ENCODE data around the gene CTDNEP1. TPM values are rescaled to one million over a fixed set of nuclear protein-coding genes. Genes with fewer than 3 reads are reported as not detected.
A peak's percentile ranks its signal among the peaks of the same experiment; 100 is the strongest.

Gene CTDNEP1
- total RNA-seq, 1 donor from 2014 or later: 179 TPM

DNA sequence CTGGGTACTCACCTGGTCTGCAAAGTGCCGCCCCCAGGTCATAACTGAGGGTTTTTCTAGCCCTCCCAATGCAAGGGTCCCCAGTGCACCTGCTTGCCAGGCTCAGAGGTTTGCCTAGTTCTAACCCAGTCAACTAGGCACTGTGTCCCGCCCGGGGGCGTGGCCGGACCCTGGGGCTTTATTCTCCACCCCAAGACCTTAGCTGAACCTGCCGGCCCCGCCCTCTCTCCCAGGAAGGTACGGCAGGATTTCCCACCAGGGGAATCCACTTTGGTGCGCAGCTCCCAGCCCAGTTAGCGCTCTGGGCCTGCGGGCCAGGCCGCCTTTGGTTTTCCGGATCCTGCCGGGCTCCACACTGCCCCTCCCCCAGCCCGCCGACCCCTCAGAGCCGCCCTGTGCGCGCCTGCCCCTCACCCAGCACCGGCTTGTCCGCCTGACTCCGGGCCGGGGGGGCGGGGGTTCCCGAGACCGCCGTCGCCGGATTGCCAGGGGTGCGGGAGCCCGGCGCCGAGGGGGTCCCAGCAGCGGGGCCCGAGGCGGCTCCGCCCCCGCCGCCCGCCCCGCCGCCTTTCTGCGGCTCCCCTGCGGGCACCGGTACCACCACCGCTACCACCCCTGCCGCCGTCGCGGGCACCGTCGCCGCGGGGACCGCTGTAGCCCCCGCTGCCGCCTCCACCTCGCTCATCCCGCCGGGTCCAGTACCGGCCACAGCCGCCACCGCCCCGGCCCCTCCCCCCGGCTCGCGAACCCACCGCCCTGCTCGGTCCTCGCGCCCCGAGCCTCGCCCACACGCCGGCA, 42.5 kb upstream of the CTDNEP1 start:
- H3K4me1 Mint-ChIP-seq: peaks cover 21% of the 10 kb centered on the region
- no peak for DNase-seq (ENCODE audit: low read depth, low spot score)
- H3K4me3 Mint-ChIP-seq: peak overlapping the region; percentile 52
- no peaks in the 10 kb centered on the region for H3K36me3 Mint-ChIP-seq (ENCODE audit: low read depth)
- no peak overlapping the region for H3K27ac Mint-ChIP-seq (ENCODE audit: unreplicated experiment)
- H3K9me3 Mint-ChIP-seq: no peaks in the 10 kb centered on the region
- TF ChIP-seq CTCF (conservative IDR thresholded peaks at IDR 0.05): no peak
- H3K27me3 Mint-ChIP-seq (ENCODE audit: low read depth): peaks cover 74% of the 10 kb centered on the region

GRCh38 chr17:7293159-7293558, 41.6 kb upstream of the CTDNEP1 start:
- Mint-ChIP-seq H3K4me3 (peak overlapping the region; percentile 52), H3K9me3 (no peaks in the 10 kb centered on the region)

GRCh38 chr17:7292729-7293128, 41.2 kb upstream of the CTDNEP1 start:
- H3K9me3 Mint-ChIP-seq: no peaks in the 10 kb centered on the region
- H3K27me3 Mint-ChIP-seq (ENCODE audit: low read depth): peaks cover 68% of the 10 kb centered on the region
- no peak for TF ChIP-seq CTCF (conservative IDR thresholded peaks at IDR 0.05)
- no peak for DNase-seq (ENCODE audit: low read depth, low spot score)
- peaks cover 21% of the 10 kb centered on the region for H3K4me1 Mint-ChIP-seq
- no peak overlapping the region for H3K27ac Mint-ChIP-seq (ENCODE audit: unreplicated experiment)
- peak overlapping the region; percentile 52 for H3K4me3 Mint-ChIP-seq
- H3K36me3 Mint-ChIP-seq (ENCODE audit: low read depth): no peaks in the 10 kb centered on the region

More at GRCh38 chr17:7293159-7293558, 41.6 kb upstream of the CTDNEP1 start:
- TF ChIP-seq CTCF (conservative IDR thresholded peaks at IDR 0.05): no peak
- Mint-ChIP-seq H3K4me1 (peaks cover 21% of the 10 kb centered on the region), H3K27ac (ENCODE audit: unreplicated experiment) (no peak overlapping the region), H3K27me3 (ENCODE audit: low read depth) (peaks cover 70% of the 10 kb centered on the region), H3K36me3 (ENCODE audit: low read depth) (no peaks in the 10 kb centered on the region)
- no peak for DNase-seq (ENCODE audit: low read depth, low spot score)

DNA sequence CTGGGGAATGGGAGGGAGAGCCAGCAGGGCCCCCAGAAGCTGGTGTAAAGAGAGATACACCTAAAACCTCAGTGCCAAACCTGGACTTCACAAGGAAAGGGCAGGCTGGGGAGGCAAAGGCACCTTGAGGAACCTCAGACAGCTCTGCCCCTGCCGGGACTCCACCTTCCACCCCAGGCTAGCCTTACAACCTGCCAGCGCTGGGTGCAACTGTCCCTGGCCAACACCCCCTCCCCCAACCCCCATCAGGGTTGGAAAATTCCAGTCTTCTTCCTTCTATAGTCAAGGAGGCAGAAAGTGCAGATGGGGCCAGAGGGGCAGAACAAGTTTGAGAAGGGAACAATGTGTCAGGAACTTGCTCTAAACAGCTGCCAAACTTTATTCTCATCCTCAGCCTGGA, 40.7 kb upstream of the CTDNEP1 start:
- no peak overlapping the region for H3K4me3 Mint-ChIP-seq
- DNase-seq (ENCODE audit: low read depth, low spot score): no peak
- no peaks in the 10 kb centered on the region for H3K9me3 Mint-ChIP-seq
- peaks cover 67% of the 10 kb centered on the region for H3K27me3 Mint-ChIP-seq (ENCODE audit: low read depth)
- no peaks in the 10 kb centered on the region for H3K36me3 Mint-ChIP-seq (ENCODE audit: low read depth)
- no peak for TF ChIP-seq CTCF (conservative IDR thresholded peaks at IDR 0.05)
- H3K4me1 Mint-ChIP-seq: peaks cover 21% of the 10 kb centered on the region
- no peak overlapping the region for H3K27ac Mint-ChIP-seq (ENCODE audit: unreplicated experiment)

DNA sequence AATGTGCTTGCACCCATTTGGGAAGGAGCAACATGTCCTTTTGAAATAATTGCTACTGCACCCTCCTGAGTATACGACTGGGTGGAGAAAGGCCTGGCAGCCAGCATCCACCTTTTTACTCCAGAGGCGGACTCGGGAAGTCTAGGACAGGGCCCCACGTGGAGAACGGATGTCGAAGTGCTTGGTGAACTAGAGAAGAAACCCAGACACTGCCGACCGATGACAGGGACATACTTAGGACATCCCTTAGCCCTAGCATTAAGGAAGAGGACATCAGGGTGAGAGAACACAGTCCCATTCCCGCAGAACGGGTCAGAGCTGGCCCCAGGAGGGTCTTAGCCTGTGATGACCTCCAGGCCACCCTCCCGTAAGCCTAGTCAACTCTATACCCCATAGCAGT, 39.2 kb upstream of the CTDNEP1 start:
- H3K36me3 Mint-ChIP-seq (ENCODE audit: low read depth): no peaks in the 10 kb centered on the region
- no peaks in the 10 kb centered on the region for H3K9me3 Mint-ChIP-seq
- DNase-seq (ENCODE audit: low read depth, low spot score): no peak
- peaks cover 52% of the 10 kb centered on the region for H3K27me3 Mint-ChIP-seq (ENCODE audit: low read depth)
- no peak for TF ChIP-seq CTCF (conservative IDR thresholded peaks at IDR 0.05)
- peaks cover 16% of the 10 kb centered on the region for H3K4me1 Mint-ChIP-seq
- no peak overlapping the region for H3K4me3 Mint-ChIP-seq
- H3K27ac Mint-ChIP-seq (ENCODE audit: unreplicated experiment): no peak overlapping the region
